ENCODE measurements around the gene DGKH.

Gene DGKH

GRCh38 chr13:42280537-42280936 is 232.1 kb downstream of the DGKH start:
- no peak for DNase-seq

GRCh38 chr13:42283574-42283973 is 235.1 kb downstream of the DGKH start:
- peak; percentile 80 for DNase-seq

- no peak for DNase-seq
Measured at GRCh38 chr13:42284068-42284467, 235.6 kb downstream of the DGKH start.

Data from DMS153 (cell line).